BJ (cell line): ENCODE measurements around the gene CFAP46. TPM values are rescaled to one million over a fixed set of nuclear protein-coding genes. Genes with fewer than 3 reads are reported as not detected.

ENCODE experiments used
- CTCF ChIA-PET: fragments of 350-600 bp; formaldehyde crosslinking; extraction: SDS; loops from one replicate; lab custom pipeline; 2021; ENCODE audit warnings: antibody characterized with exemption, inconsistent platforms; lab: Yijun Ruan, JAX
- POLR2A ChIA-PET: fragments of 300-600 bp; sonication (Branson Sonifier 250); formaldehyde crosslinking; extraction: SDS; loops from one replicate; lab custom pipeline; 2021; ENCODE audit warnings: antibody characterized with exemption; lab: Charles Lee
- DNase-seq: peaks from one replicate; pipeline ENCODE4 v3.0.0-alpha.2; 2011; ENCODE audit warnings: low read depth
- H3K27me3 ChIP-seq: 2 replicates; pipeline ENCODE4 v1.6.0; 2011; ENCODE audit warnings: low read length; ENCODE audit not compliant: control insufficient read depth, insufficient read depth
- H3K36me3 ChIP-seq: 2 replicates; pipeline ENCODE4 v1.5.1; 2011; ENCODE audit warnings: low read length; ENCODE audit not compliant: control insufficient read depth, insufficient read depth
- H3K4me3 ChIP-seq: 2 replicates; pipeline ENCODE4 v1.5.1; 2011; ENCODE audit warnings: low read depth, mild to moderate bottlenecking, control low read depth, low read length
- polyA plus RNA-seq: library from polyadenylated mRNA; depleted of rRNA; stranded (reverse); fragments of >200 nt; gene quantifications from 2 replicates; pipeline ENCODE4 v1.2.3, GENCODE V29; 2011
- TF ChIP-seq, protein P1 (sequence below): IDR thresholded peaks from 2 replicates; pipeline ENCODE4 v1.5.1; 2011; ENCODE audit warnings: low read depth, mild to moderate bottlenecking, control low read depth, inconsistent platforms, low read length, moderate library complexity; ENCODE audit not compliant: insufficient read depth

The CFAP46 gene
- polyA plus RNA-seq, 1 experiment = 1.8 TPM

DNA sequence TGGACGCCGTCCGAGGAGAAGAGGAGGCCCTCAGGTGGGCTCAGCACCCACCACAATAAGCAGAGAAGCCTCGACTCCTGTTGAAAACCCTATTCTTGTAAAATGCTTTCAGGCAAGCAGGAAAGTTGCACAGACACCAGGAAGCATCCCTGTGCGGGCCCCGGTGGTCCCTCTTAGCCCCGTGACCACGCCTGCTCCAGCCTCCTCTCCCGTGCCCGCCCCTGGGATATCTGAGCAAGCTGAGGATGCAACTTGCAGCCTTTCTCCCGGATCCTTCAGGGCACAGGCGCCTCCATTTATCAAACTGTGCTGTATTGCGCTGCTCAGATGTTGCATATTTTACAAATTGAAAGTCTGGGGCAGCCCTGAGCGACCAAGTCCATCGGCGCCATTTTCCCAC, 72.7 kb downstream of the CFAP46 start:
- H3K36me3 ChIP-seq = no peaks in the 10 kb centered on the region
- TF ChIP-seq, protein P1, sequence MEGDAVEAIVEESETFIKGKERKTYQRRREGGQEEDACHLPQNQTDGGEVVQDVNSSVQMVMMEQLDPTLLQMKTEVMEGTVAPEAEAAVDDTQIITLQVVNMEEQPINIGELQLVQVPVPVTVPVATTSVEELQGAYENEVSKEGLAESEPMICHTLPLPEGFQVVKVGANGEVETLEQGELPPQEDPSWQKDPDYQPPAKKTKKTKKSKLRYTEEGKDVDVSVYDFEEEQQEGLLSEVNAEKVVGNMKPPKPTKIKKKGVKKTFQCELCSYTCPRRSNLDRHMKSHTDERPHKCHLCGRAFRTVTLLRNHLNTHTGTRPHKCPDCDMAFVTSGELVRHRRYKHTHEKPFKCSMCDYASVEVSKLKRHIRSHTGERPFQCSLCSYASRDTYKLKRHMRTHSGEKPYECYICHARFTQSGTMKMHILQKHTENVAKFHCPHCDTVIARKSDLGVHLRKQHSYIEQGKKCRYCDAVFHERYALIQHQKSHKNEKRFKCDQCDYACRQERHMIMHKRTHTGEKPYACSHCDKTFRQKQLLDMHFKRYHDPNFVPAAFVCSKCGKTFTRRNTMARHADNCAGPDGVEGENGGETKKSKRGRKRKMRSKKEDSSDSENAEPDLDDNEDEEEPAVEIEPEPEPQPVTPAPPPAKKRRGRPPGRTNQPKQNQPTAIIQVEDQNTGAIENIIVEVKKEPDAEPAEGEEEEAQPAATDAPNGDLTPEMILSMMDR = no peak
- peaks cover 5% of the 10 kb centered on the region for H3K27me3 ChIP-seq
- DNase-seq = no peak
- ChIA-PET CTCF (no interaction called here), POLR2A (no interaction called here)
- no peak overlapping the region for H3K4me3 ChIP-seq

DNA sequence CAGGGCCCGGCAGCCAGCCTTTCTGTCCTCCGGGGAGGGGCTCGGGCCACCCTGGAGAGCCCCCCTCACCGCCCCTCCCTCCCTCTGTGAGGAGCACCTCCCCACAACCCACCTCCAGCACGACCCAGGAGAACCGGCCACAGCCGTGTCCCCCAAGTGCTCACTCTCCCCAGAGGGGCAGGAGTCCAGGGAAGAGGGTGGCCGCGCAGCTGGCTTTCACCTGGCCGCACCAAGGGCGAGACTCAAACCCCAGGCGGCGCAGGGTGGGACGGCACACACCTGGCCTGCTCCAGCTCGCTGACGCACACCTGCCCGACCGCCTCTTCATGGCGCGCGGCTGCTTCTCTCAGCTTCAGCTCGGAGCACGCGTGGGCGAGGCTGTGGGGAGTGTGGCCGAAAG, 73.4 kb downstream of the CFAP46 start:
- Histone ChIP-seq H3K4me3 (no peak overlapping the region), H3K36me3 (no peaks in the 10 kb centered on the region), H3K27me3 (peaks cover 5% of the 10 kb centered on the region)
- CTCF ChIA-PET = no interaction called here
- POLR2A ChIA-PET = no interaction called here
- TF ChIP-seq, protein P1 = no peak
- DNase-seq = no peak

DNA sequence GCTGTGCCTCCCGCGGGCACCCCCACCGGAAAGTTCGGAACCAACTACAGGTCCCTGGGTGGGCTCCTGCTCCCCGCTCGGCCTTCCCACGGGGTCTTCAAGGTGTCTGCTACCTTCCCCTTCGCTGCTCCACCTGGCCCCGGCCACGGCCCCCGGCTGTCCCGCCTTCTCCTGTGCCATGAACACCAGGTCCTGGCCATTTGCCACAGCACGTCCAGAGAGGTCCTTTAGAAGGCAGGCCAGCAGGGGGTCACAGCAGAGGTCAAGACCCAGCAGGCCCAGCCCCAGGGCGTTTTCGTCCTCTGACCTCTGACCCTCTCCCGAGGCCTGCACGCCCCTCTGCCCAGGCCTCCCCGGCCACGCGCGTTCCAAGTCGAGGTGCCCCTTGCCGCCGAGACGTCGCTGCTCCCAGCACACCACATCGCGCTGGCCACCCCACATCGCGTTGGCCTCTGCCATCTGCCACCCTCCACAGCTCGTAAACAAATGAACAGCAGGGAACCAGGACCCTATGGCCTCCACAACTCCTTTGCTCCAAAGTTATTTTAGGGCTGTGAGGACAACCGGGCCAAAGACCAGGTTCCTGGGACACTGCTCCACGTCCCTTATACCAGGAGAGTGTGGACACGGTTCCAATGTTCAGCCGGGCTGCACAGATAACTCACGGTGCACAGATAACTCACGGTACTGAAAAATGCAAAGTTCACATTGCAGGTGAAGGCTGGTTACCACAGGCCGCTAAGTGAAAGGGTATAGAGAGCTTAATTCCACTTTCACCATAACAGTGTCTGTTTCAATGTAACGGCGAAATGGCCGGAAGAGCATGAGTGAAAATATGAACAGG, 74.3 kb downstream of the CFAP46 start:
- DNase-seq = no peak
- Histone ChIP-seq H3K36me3 (no peaks in the 10 kb centered on the region), H3K27me3 (peaks cover 3% of the 10 kb centered on the region; the same call in 1 of the 2 replicates), H3K4me3 (no peak overlapping the region)
- POLR2A ChIA-PET = no interaction called here
- CTCF ChIA-PET = no interaction called here
- TF ChIP-seq, protein P1 = no peak

DNA sequence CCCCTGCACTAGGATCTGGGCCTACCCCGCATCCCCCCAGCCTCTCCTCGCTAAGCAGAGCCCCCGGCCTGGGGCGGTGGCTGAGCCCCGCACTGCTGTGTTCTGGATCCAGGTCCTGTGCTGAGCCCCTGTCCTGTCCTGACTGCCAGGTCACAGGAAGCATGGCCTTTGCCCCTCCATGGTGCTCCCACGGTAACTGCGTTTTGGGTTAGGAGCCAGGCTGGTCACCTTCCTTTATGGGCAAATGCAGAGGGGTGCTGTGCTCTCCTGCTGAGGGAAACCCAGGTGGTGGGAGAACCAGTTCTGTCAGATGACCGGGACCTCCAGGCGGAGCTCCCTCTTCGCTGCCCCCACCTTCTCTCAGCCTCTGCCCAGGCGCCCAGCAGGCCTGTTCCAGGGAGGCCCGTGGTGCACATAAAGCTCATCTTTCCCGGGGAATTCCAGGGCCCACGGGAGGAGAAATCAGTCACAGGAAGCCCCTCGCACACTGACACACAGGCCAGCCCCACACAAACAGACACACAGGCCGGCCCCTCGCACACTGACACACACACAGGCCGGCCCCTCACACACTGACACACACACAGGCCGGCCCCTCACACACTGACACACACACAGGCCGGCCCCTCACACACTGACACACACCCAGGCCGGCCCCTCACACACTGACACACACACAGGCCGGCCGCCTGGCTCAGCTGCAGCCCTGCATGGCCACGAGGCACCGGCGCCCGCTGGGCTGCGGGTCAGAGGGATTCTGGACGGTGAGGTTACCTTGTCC, 75.6 kb downstream of the CFAP46 start:
- TF ChIP-seq, protein P1 = no peak
- POLR2A ChIA-PET = no interaction called here
- CTCF ChIA-PET = no interaction called here

More for the DNA sequence above, 75.6 kb downstream of the CFAP46 start:
- no peak overlapping the region for H3K4me3 ChIP-seq
- no peak for DNase-seq
- peaks cover 1% of the 10 kb centered on the region; the same call in 1 of the 2 replicates for H3K27me3 ChIP-seq
- H3K36me3 ChIP-seq = no peaks in the 10 kb centered on the region
